ENCODE measurements around the gene CCN2.

Gene CCN2

DNA sequence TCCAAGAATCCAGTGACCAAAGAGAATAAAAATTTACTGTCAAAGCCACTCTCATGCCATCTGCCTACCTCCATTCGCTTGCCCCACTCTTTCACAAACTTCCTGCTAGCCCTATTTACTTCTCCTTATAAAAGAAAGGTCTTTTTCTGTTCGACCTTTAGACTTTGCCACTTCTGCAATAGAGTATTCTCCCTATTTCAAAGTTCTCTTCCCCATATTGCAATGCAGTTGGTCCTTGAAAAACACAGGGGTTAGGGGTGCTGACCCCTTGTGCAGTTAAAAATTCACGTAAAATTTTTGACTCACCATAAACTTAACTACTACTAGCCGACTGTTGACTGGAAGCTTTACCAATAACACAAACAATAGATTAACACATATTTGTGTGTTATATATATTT is 15.0 kb downstream of the CCN2 start:
- H3K27ac ChIP-seq (ENCODE audit: low read depth, low read length), result no peak overlapping the region
- no peaks in the 10 kb centered on the region for H3K36me3 ChIP-seq (ENCODE audit: control insufficient read depth, insufficient read depth, low read length)
- H3K9me3 ChIP-seq (ENCODE audit: control insufficient read depth, insufficient read depth, low read depth, low read length), result no peaks in the 10 kb centered on the region
- peaks cover 14% of the 10 kb centered on the region for H3K4me1 ChIP-seq (ENCODE audit: control insufficient read depth, insufficient read depth, low read length)
- H3K27me3 ChIP-seq (ENCODE audit: control insufficient read depth, insufficient read depth, low read length), result no peaks in the 10 kb centered on the region
- no peak overlapping the region for H3K9ac ChIP-seq (ENCODE audit: low read length)
- no peak overlapping the region for H3K4me3 ChIP-seq (ENCODE audit: low read depth, low read length)

DNA sequence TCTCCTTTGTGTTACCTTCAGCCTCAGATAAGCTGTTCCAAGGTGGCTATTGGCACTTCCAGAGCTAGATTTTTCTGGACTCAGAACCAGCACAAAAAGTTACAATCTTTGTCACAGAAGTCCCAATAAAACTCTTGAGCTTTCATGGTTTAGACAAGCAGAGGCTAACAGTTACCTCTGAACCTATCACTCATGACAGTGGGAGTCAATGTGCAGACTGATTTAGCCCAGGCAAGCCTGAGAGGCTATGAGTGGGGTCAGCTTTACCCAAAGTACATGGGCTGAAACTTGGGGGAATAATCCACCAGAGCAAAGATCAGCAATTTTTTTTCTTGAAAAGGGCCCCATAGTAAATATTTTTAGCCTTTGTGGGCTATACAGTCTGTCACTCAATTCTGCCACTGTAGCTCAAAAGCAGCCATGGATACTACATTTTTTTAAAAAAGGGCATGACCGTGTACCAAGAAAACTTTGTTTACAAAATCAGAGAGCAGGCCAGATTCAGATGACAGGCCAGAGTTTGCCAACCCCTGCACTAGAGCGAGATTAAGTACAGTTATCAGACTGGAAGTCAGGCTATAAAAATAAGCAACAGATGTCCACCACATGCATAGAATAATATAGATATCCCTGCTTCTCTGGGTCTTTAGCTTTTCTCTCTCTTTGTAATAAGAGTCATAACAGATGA is 20.0 kb downstream of the CCN2 start:
- Histone ChIP-seq H3K27ac (ENCODE audit: low read depth, low read length) (no peak overlapping the region), H3K4me3 (ENCODE audit: low read depth, low read length) (no peak overlapping the region), H3K36me3 (ENCODE audit: control insufficient read depth, insufficient read depth, low read length) (peaks cover 6% of the 10 kb centered on the region), H3K4me1 (ENCODE audit: control insufficient read depth, insufficient read depth, low read length) (no peaks in the 10 kb centered on the region), H3K27me3 (ENCODE audit: control insufficient read depth, insufficient read depth, low read length) (no peaks in the 10 kb centered on the region), H3K9ac (ENCODE audit: low read length) (no peak overlapping the region), H3K9me3 (ENCODE audit: control insufficient read depth, insufficient read depth, low read depth, low read length) (no peaks in the 10 kb centered on the region)

DNA sequence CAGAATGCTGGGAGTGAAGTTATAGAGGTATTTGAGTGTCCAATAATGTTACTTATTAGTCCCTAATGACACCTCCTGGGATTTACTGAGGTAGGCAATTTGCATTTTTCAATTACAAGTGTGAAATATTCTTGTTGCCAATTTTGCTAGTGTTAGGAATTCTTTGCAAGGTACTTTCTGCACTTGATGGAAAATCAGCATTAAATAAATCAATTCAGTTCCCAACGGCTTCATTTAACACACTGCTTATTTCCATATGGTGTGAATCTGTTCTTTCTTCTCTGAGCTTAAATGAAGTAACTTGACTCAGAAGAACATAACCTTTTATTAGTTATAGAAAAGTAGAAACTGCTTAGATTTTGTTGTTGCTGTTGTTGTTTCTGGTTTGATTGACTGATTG is 21.2 kb downstream of the CCN2 start:
- H3K4me1 ChIP-seq (ENCODE audit: control insufficient read depth, insufficient read depth, low read length), result no peaks in the 10 kb centered on the region
- H3K36me3 ChIP-seq (ENCODE audit: control insufficient read depth, insufficient read depth, low read length), result peaks cover 15% of the 10 kb centered on the region
- H3K4me3 ChIP-seq (ENCODE audit: low read depth, low read length), result no peak overlapping the region

DNA sequence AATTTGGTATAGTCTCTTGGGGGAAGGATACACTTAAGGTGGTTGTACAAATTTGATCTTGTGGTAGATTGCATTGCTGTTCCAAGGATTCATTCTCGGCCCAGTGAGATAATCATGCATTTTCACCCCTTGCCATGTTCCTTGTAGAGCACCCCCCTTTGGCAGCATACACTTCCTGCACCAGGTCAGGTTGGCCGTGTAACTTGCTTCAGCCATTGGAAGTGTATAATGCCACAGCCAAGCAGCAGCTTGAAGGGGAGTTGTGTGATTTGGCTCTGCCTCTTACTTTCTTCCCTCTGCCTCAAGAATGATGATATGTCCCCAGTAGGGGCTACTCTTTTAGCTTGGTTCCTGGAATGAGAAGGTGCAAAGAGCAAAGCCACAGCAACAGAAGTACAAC is 21.9 kb downstream of the CCN2 start:
- Histone ChIP-seq H3K4me1 (ENCODE audit: control insufficient read depth, insufficient read depth, low read length) (no peaks in the 10 kb centered on the region), H3K27ac (ENCODE audit: low read depth, low read length) (no peak overlapping the region)

More for the DNA sequence above, 21.2 kb downstream of the CCN2 start:
- Histone ChIP-seq H3K27ac (ENCODE audit: low read depth, low read length) (no peak overlapping the region), H3K9me3 (ENCODE audit: control insufficient read depth, insufficient read depth, low read depth, low read length) (no peaks in the 10 kb centered on the region), H3K27me3 (ENCODE audit: control insufficient read depth, insufficient read depth, low read length) (no peaks in the 10 kb centered on the region), H3K9ac (ENCODE audit: low read length) (no peak overlapping the region)

DNA sequence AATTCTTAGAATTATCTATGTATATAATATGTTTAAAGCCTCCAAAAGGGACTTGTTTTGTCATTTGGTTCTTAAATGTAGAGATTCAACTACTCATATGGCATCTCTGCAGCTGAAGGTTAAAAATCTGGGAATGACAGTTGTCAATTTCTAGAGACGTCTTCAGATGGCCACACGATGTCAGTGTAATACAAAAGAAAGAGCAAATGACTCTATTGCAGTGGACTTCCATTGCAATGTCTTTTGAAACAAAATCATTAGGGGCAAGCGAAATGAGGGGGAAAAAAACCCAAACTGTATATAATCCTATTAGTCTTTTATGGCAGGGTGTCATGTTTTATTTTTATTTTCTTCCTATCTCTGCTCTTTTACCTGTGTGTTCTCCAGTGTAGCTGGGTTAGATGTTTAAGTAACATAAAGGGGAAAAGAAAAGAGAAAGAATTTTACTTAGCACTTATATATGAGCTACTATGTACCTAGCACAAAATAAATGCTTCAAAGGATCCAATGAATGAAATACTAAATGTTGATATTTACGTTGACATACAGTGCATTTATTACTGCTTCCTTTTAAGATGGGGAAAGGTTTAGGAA is 26.2 kb downstream of the CCN2 start:
- H3K4me1 ChIP-seq (ENCODE audit: control insufficient read depth, insufficient read depth, low read length), result no peaks in the 10 kb centered on the region
- H3K27ac ChIP-seq (ENCODE audit: low read depth, low read length), result no peak overlapping the region
- no peak overlapping the region for H3K4me3 ChIP-seq (ENCODE audit: low read depth, low read length)
- H3K9me3 ChIP-seq (ENCODE audit: control insufficient read depth, insufficient read depth, low read depth, low read length), result peaks cover 8% of the 10 kb centered on the region; the same call in 1 of the 2 replicates
- H3K27me3 ChIP-seq (ENCODE audit: control insufficient read depth, insufficient read depth, low read length), result no peaks in the 10 kb centered on the region
- peaks cover 23% of the 10 kb centered on the region for H3K36me3 ChIP-seq (ENCODE audit: control insufficient read depth, insufficient read depth, low read length)
- no peak overlapping the region for H3K9ac ChIP-seq (ENCODE audit: low read length)

More for the DNA sequence above, 21.9 kb downstream of the CCN2 start:
- no peaks in the 10 kb centered on the region for H3K9me3 ChIP-seq (ENCODE audit: control insufficient read depth, insufficient read depth, low read depth, low read length)
- H3K27me3 ChIP-seq (ENCODE audit: control insufficient read depth, insufficient read depth, low read length), result no peaks in the 10 kb centered on the region
- peaks cover 18% of the 10 kb centered on the region for H3K36me3 ChIP-seq (ENCODE audit: control insufficient read depth, insufficient read depth, low read length)
- H3K9ac ChIP-seq (ENCODE audit: low read length), result no peak overlapping the region
- H3K4me3 ChIP-seq (ENCODE audit: low read depth, low read length), result no peak overlapping the region

DNA sequence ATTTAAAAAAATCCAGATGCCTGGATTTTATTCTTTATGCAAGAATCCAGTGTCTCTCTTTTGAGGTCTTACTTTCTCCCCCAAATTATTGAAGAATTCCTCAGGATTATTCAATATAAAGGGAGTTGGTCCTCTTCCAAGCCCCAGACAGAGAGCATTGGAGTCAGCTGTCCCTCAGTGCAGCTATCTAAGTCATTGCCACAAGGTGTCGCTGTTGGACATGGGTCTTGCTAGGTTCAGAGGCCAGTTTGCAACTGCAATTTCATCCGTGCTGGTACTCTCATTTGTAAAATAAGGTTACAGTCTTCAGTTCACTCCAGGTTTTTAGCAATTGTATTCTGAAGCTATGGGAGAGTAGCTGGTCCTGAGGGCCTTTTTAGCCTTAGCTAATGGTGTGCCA is 27.8 kb downstream of the CCN2 start:
- peaks cover 30% of the 10 kb centered on the region for H3K36me3 ChIP-seq (ENCODE audit: control insufficient read depth, insufficient read depth, low read length)
- H3K27ac ChIP-seq (ENCODE audit: low read depth, low read length), result no peak overlapping the region
- H3K27me3 ChIP-seq (ENCODE audit: control insufficient read depth, insufficient read depth, low read length), result no peaks in the 10 kb centered on the region
- no peak overlapping the region for H3K9ac ChIP-seq (ENCODE audit: low read length)
- peaks cover 17% of the 10 kb centered on the region for H3K9me3 ChIP-seq (ENCODE audit: control insufficient read depth, insufficient read depth, low read depth, low read length)
- H3K4me3 ChIP-seq (ENCODE audit: low read depth, low read length), result no peak overlapping the region
- H3K4me1 ChIP-seq (ENCODE audit: control insufficient read depth, insufficient read depth, low read length), result no peaks in the 10 kb centered on the region

DNA sequence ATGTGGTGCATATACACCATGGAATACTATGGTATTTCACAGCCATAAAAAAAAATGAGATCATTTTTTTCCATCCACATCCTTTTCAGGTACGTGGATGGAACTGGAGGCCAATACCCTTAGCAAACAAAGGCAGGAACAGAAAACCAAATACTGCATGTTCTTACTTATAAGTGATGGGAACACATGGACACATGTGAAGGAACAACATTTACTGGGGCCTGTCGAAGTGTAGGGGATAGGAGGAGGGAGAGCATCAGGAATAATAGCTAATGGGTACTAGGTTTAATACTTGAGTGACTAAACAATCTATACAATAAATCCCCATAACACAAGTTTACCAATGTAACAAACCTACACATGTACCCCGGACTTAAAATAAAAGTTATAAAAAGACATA is 30.5 kb downstream of the CCN2 start:
- H3K27ac ChIP-seq (ENCODE audit: low read depth, low read length), result no peak overlapping the region
- H3K36me3 ChIP-seq (ENCODE audit: control insufficient read depth, insufficient read depth, low read length), result peaks cover 47% of the 10 kb centered on the region
- H3K9ac ChIP-seq (ENCODE audit: low read length), result no peak overlapping the region
- H3K27me3 ChIP-seq (ENCODE audit: control insufficient read depth, insufficient read depth, low read length), result no peaks in the 10 kb centered on the region
- H3K4me3 ChIP-seq (ENCODE audit: low read depth, low read length), result no peak overlapping the region
- H3K9me3 ChIP-seq (ENCODE audit: control insufficient read depth, insufficient read depth, low read depth, low read length), result peaks cover 25% of the 10 kb centered on the region
- H3K4me1 ChIP-seq (ENCODE audit: control insufficient read depth, insufficient read depth, low read length), result no peaks in the 10 kb centered on the region

DNA sequence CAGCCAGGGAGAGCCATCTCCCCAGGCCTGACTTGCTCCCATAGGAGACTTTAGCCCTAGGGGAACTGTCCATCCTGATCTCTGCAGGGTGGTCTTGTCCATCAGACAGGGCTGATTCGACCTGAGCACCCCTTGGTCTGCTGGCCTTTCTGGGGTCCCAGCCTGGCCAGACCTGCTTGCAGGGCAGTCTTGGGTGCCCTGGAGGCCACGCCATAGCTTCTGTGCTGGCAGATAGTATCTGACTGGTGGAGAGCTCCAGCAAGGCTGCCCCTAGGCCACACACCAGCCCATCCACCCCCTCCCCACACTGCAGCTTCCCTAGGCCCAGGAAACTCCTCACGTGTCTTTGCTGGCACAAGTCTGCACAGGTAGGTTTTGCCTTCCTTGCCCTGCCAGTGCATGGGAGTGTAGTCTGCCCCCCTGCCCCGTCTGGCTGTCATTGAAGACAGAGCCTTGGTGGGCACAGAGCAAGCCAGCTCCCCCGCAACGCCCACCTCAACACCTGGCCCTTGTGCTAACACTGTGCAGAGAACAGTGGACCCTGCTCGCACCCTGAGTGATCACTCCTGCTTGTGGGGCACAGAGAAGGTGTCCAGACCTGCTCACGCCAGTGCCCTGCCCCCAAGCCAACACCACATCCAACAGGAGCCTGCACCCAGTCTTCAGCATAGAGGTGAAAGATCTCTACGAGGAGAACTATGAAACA is 32.4 kb downstream of the CCN2 start:
- Histone ChIP-seq H3K27ac (ENCODE audit: low read depth, low read length) (no peak overlapping the region), H3K9ac (ENCODE audit: low read length) (no peak overlapping the region), H3K27me3 (ENCODE audit: control insufficient read depth, insufficient read depth, low read length) (no peaks in the 10 kb centered on the region), H3K4me3 (ENCODE audit: low read depth, low read length) (no peak overlapping the region), H3K36me3 (ENCODE audit: control insufficient read depth, insufficient read depth, low read length) (peaks cover 53% of the 10 kb centered on the region), H3K4me1 (ENCODE audit: control insufficient read depth, insufficient read depth, low read length) (no peaks in the 10 kb centered on the region), H3K9me3 (ENCODE audit: control insufficient read depth, insufficient read depth, low read depth, low read length) (peaks cover 33% of the 10 kb centered on the region)

DNA sequence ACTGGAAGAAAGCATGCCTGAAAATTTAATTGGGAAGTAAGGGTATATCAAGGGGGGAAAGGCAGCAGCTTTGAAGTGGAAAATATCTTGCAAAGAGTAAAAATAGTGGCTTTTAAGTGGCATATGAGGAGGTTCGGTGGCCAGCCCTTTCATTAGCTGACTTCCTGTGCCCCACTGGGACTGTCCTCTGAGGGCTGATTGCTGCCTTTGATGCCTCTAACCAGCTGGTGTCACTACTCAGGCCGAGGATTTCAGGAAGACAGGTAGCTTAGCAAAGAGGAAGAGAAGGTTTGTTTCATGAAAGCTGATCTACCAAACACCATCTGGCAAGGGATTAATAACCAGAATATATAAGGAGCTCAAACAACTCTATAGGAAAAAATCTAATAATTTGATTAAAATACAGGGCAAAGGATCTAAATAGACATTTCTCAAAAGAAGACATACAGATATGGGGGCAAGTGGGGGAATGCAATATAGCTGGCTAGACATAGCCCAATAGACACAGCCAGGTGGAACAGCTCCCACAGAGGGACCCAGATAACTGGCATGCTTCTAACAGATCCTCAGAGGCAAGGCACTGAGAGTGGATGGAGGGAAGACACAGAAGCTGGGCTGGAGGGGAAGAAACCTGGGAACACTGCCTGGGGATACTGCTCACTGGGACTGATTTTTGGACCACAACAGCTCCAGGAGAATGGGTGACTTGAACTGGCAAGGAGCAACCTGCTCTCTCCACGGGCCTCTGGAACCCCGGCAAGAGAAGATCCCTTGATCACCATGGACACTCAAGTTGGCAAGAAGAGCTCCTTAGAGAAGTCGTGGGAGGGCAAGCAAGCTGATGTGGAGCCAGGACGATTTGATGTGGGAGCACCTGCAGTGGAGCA is 33.2 kb downstream of the CCN2 start:
- H3K36me3 ChIP-seq (ENCODE audit: control insufficient read depth, insufficient read depth, low read length), result peaks cover 61% of the 10 kb centered on the region
- no peak overlapping the region for H3K4me3 ChIP-seq (ENCODE audit: low read depth, low read length)
- H3K27ac ChIP-seq (ENCODE audit: low read depth, low read length), result no peak overlapping the region
- peaks cover 33% of the 10 kb centered on the region for H3K9me3 ChIP-seq (ENCODE audit: control insufficient read depth, insufficient read depth, low read depth, low read length)
- H3K9ac ChIP-seq (ENCODE audit: low read length), result no peak overlapping the region
- no peaks in the 10 kb centered on the region for H3K4me1 ChIP-seq (ENCODE audit: control insufficient read depth, insufficient read depth, low read length)
- no peaks in the 10 kb centered on the region for H3K27me3 ChIP-seq (ENCODE audit: control insufficient read depth, insufficient read depth, low read length)

DNA sequence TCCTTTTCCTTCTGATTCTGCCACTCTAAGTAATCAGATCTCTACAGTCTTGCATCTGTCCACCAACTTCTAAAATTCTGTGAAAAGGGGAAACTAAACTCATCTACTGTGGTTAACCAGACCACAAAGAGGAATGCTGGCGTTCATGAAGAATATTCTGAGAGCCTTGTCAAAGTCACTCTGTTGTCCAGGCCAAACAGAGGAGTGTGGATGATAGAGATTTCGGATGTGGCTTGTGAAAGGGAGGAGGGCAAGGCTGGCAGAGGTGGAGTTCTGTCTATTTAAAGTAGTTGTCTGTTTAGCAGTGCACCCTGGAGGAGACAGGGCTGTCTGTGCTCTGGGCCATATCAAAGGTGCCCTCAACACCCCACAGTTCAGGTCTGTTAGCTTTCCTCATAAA is 33.9 kb downstream of the CCN2 start:
- Histone ChIP-seq H3K36me3 (ENCODE audit: control insufficient read depth, insufficient read depth, low read length) (peaks cover 66% of the 10 kb centered on the region), H3K9me3 (ENCODE audit: control insufficient read depth, insufficient read depth, low read depth, low read length) (peaks cover 33% of the 10 kb centered on the region), H3K27ac (ENCODE audit: low read depth, low read length) (no peak overlapping the region), H3K9ac (ENCODE audit: low read length) (no peak overlapping the region), H3K4me1 (ENCODE audit: control insufficient read depth, insufficient read depth, low read length) (no peaks in the 10 kb centered on the region), H3K27me3 (ENCODE audit: control insufficient read depth, insufficient read depth, low read length) (no peaks in the 10 kb centered on the region), H3K4me3 (ENCODE audit: low read depth, low read length) (no peak overlapping the region)

Data from HUES6 (cell line).